GM12864 (cell line): ENCODE results near the gene MBD6.

Experiments used
- DNase-seq: peaks from one replicate; pipeline ENCODE4 v3.0.0-alpha.2; 2011; ENCODE audit warnings: low read depth
- H3K4me3 ChIP-seq: 2 replicates; pipeline ENCODE4 v1.5.1; 2011; ENCODE audit warnings: mild to moderate bottlenecking, low read depth, low read length, control low read depth
- CTCF ChIP-seq: IDR thresholded peaks from 2 replicates; pipeline ENCODE4 v1.5.1; 2011; ENCODE audit warnings: low read depth, mild to moderate bottlenecking, moderate library complexity, low read length, control low read depth, inconsistent platforms; ENCODE audit errors: missing control alignments

Gene MBD6

GRCh38 chr12:57530396-57531142 lies 7.9 kb downstream of the MBD6 start:
- no peak overlapping the region for H3K4me3 ChIP-seq
- TF ChIP-seq CTCF = no peak
- DNase-seq = no peak

DNA sequence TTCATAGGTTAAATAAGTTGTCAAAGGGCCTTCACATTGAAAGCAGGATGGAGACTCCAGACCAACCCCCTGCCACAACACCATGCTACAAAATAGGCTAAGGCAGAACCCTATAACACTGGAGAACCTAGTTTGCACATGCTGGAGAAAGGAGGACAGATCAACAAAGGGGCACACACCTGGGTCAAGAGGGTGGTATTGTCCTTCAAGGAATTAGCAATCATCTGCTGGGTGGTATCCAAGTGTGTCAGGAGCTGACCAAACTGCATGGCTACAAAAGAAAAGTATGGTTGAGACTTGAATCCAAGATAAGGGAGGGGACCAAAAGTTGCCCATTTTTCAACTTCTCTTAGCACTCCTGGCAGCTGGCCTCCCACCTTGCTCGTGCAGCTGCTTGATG lies 9.2 kb downstream of the MBD6 start:
- TF ChIP-seq CTCF = no peak
- no peak overlapping the region for H3K4me3 ChIP-seq
- no peak for DNase-seq

DNA sequence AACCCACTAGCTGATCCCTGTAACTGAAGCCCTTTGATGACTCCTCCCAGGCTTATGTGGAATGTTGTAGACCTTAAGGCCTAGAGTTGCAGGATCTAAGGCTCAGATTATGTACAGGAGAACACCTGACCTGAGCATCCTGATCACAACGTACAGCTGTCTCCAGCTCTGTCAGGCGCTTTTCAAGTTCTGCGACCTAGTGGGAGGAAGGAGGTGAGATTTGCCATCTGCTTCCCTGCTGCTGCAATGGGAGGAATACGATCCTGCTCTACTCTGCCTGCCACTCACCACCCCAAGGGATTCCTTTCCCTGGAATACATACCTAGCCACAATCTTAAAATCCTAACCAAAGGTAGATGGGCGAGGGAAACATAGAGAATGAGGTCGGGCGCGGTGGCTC lies 10.5 kb downstream of the MBD6 start:
- no peak overlapping the region for H3K4me3 ChIP-seq
- no peak for DNase-seq
- TF ChIP-seq CTCF = no peak

DNA sequence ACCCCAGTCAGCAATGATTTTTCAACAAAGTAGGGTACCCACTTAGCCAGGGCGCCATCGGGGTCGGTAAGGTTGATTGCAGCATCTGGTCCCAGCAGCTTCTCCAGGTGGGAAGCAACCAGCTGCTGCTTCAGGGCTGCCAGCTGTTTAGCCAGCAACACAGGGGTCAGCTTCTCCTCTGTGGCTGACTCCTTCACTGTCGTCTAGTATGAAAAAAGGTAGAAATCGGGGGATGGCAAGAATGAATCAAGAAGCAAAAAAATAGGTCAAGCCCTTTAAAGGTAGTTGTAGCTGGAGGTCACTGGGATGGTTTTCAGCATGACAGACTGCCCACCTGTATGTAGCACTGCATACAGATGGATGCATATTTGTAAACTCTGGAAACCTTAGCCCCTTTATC lies 11.6 kb downstream of the MBD6 start:
- no peak for TF ChIP-seq CTCF
- DNase-seq = no peak
- no peak overlapping the region for H3K4me3 ChIP-seq

DNA sequence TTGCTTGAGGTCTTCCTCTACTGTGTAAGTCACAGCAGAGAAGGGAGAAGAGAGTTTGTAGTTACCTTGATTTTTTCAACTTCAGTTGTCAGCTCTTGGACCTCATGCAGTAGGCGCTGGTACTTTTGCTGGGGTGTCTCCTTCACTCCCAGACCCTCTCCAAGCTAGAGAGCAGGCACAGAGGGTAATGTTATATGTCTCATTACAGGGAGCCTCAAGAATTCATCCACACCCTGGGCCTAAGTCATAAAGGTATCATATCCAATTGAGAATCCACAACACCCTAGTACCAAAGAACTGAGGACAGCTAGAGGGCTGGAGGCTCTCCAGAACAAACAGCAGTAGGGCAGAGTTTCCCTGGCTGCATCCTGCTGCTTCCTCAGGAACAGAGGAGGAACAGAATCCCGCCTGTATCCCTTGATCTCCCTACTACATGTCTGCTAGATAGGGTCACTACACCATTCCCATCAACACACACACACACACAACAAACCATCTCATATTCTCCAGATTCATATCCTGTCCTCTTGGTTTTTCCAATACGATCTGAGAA lies 12.4 kb downstream of the MBD6 start:
- TF ChIP-seq CTCF = no peak
- no peak for DNase-seq
- H3K4me3 ChIP-seq = no peak overlapping the region

DNA sequence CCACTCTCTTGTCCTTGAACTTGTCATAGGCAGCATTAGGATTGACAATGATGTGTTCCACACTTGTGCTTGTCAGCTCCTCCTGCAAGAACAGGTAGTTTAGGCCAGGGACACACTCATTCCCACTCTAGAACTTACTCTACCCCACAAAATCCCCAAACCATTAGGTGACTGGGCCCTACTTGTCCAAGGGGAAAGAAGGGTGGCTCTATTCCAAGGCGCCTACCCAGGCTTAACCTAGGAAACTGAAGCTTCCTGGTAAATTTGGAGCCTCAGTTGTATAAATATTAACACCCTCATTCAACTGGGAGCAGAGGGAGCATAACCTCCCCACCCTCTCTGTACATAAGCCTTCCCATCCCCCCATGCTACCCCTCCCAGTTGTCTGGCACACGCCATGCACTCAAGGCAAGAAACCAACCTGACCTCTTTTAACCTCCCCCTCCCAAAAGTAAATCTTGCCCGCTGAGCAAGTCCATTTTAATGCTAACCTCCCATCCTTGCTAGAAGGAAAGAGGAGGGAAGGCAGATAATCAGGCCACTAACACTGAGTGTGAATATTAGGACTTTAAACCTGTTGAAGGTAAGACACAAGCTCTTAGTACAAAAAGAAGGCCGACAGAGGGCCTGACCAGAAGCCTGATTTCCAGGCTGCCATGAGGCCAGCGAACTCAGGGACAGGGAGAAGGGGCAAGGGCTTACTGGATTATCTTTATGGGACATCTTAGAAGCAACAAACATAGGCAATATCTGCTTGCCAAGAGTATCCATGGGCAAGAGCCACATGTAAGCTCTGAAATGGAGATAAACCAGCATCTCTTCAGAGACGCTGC lies 13.4 kb downstream of the MBD6 start:
- no peak for DNase-seq
- TF ChIP-seq CTCF = no peak
- H3K4me3 ChIP-seq = no peak overlapping the region
